Ascending aorta (tissue), 2 donors: ENCODE results near the gene NKD2. TPM values are rescaled to one million over a fixed set of nuclear protein-coding genes. Genes with fewer than 3 reads are reported as not detected.

Experiments
- DNase-seq, 2 donors: peaks; one replicate each; pipeline ENCODE4 v3.0.0-alpha.2; 2019; ENCODE audit warnings: low spot score in 2 of 2
- H3K27ac ChIP-seq, 2 donors: fragments of 200-600 bp; sonication (generic); one replicate each; pipeline ENCODE4 v1.5.1; 2016 to 2017; ENCODE audit warnings: mild to moderate bottlenecking in 1 of 2
- H3K27me3 ChIP-seq: fragments of 200-600 bp; sonication (generic); one replicate; pipeline ENCODE4 v1.5.1; 2017
- H3K36me3 ChIP-seq, 2 donors: fragments of 200-600 bp; sonication (generic); one replicate each; pipeline ENCODE4 v1.5.1; 2016
- H3K4me1 ChIP-seq, 2 donors: fragments of 200-600 bp; sonication (generic); one replicate each; pipeline ENCODE4 v1.5.1; 2016 to 2017; ENCODE audit warnings: mild to moderate bottlenecking in 1 of 2
- H3K4me3 ChIP-seq, 2 donors: fragments of 200-600 bp; sonication (generic); one replicate each; pipeline ENCODE4 v1.5.1; 2016 to 2017; ENCODE audit warnings: mild to moderate bottlenecking in 1 of 2
- H3K9me3 ChIP-seq, 2 donors: fragments of 200-600 bp; sonication (generic); one replicate each; pipeline ENCODE4 v1.5.1; 2016
- intact Hi-C: fragments of 100-400 bp; cut with DNase I; formaldehyde crosslinking; loops from one replicate; pipeline ENCODE4 v1.15.1; 2023
- total RNA-seq: library from RNA; depleted of rRNA; stranded (reverse); fragments of >200 nt; gene quantifications from one replicate; pipeline ENCODE4 v1.1.0, GENCODE V29; 2016
- TF ChIP-seq, protein P1 (sequence below), 3 experiments: fragments of 200-600 bp in 2 of 3; fragments of 450-650 bp in 1 of 3; sonication (generic) in 2 of 3; IDR thresholded peaks; one replicate each; pipeline ENCODE4 v1.5.1; 2016 to 2019; ENCODE audit warnings: antibody characterized with exemption in 3 of 3, mild to moderate bottlenecking in 1 of 3, moderate library complexity in 1 of 3

The NKD2 gene
- total RNA-seq, 1 donor from 2014 or later, result 6.5 TPM

DNA sequence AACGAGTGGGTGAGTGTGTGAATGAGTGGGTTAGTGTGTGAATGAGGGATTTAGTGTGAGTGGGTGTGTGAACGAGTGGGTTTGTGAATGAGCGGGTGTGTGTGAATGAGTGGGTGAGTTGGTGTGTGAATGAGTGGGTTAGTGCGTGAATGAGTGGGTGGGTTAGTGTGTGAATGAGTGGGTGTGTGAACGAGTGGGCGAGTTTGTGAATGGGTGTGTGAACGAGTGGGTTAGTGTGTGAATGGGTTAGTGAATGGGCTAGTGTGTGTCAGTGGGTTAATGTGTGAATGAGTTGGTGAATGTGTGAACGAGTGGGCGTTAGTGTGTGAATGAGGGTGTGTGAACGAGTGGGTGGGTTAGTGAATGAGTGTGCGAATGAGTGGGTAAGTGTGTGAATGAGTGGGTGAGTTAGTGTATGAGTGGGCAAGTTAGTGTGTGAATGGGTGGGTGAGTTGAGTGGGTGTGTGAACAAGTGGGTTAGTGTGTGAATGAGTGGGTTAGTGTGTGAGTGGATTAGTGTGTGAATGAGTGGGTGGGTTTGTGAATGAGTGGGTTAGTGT, 39.6 kb downstream of the NKD2 start:
- no peak for DNase-seq

DNA sequence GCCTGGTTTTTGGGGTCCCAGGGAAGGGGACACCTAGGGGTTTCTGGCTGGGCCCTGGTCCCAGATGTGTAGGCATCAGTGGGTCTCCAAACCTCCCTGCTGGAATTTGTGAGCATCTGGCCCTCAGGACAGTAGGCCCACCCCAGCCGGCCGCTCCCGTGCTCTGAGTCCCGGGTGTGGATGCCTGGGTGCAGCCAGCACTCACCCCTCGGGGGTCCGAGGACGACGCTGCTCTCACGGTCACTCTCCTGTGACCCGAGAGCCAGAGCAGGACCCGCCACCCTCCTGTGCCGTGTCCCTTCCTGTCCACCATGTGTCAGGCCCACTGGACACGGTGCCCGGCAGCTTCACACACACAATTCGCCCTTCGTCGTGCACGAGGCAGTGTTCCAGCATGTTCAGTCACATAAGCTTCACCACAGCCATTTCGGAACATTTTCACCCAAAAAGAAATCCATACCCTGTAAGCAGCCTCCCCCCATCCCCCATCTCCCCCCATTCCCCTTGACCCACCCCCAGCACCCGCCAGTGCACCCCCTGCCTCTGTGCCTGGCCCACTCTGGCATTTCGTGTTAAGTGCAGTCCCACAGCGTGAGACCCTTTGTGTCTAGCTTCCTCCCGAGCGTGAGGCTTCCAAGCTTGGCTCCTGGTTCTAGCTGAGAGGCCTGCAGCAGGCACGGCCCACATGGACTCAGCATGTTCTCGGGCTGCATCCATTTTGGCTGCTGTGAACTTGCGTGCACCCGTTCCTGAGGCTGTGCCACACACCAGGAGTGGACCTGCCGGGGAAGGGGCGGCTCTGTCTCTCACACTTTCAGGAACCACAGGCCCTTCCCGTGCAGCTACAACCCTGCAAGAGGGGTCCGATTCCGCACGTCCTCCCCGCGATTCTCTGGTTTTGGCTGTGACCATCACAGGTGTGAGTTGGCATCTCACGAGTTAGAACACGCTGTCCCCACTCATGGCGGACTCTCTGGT, 40.5 kb downstream of the NKD2 start:
- TF ChIP-seq, protein P1, sequence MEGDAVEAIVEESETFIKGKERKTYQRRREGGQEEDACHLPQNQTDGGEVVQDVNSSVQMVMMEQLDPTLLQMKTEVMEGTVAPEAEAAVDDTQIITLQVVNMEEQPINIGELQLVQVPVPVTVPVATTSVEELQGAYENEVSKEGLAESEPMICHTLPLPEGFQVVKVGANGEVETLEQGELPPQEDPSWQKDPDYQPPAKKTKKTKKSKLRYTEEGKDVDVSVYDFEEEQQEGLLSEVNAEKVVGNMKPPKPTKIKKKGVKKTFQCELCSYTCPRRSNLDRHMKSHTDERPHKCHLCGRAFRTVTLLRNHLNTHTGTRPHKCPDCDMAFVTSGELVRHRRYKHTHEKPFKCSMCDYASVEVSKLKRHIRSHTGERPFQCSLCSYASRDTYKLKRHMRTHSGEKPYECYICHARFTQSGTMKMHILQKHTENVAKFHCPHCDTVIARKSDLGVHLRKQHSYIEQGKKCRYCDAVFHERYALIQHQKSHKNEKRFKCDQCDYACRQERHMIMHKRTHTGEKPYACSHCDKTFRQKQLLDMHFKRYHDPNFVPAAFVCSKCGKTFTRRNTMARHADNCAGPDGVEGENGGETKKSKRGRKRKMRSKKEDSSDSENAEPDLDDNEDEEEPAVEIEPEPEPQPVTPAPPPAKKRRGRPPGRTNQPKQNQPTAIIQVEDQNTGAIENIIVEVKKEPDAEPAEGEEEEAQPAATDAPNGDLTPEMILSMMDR (IDR thresholded peaks at IDR 0.05), result no peak
- Histone ChIP-seq H3K9me3 (no peaks in the 10 kb centered on the region), H3K27ac (no peak overlapping the region), H3K36me3 (peaks cover 0 to 20% of the 10 kb centered on the region in 2 donors), H3K4me1 (no peaks in the 10 kb centered on the region), H3K27me3 (no peaks in the 10 kb centered on the region), H3K4me3 (no peak overlapping the region)
- intact Hi-C loops, result no loop called here
- DNase-seq, result no peak

More for the DNA sequence above, 39.6 kb downstream of the NKD2 start:
- Histone ChIP-seq H3K4me3 (no peak overlapping the region), H3K27me3 (no peaks in the 10 kb centered on the region), H3K9me3 (no peaks in the 10 kb centered on the region), H3K4me1 (no peaks in the 10 kb centered on the region), H3K36me3 (peaks cover 0 to 16% of the 10 kb centered on the region in 2 donors), H3K27ac (no peak overlapping the region)
- TF ChIP-seq, protein P1 (IDR thresholded peaks at IDR 0.05), result no peak
- intact Hi-C loops, result no loop called here

DNA sequence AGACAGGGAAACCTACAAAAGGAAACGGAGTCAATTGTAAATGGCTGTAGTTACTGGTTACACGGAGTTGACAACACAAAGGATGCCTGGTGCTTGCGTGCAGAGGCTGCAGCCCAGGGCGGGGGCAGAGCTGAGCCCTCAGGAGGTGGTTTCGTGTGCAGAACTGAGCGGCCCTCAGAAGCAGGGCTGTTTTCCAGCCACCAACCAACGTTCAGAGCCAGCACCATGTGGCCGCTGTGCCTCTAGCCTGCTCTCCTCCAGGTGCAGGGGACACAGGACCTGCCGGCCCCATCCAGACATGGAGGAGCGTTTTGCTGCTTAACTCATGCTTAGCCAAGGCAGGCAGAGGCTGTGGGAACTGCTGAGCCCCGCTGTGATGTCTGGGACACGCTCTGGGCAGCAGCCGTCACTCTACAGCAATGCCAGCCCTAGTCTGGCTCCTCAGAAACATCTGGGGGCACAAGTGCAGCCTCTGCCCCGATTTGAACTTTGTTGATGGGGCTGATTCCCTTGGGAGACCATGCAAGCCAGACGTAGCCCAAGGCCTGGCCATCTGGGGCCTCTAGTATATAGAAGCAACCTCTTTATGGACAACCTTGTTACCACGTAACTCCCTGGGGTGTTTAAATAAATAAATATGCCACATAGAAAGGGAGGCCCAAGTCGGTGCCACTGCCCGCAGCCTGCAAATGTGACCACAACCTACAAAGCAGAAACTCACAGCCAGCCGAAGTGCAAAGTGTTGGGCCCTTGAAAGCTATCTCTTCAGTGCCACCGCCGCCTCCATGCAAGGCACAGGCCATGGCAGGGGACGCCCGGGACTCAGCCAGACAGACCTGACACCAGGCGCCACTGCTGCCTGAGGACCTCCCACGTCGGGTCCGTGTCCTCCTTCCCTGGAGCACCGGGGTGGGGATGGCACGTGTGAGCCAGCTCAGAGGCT, 42.1 kb downstream of the NKD2 start:
- TF ChIP-seq, protein P1 (IDR thresholded peaks at IDR 0.05), result no peak
- Histone ChIP-seq H3K4me1 (no peaks in the 10 kb centered on the region), H3K27ac (no peak overlapping the region), H3K27me3 (no peaks in the 10 kb centered on the region), H3K4me3 (no peak overlapping the region), H3K36me3 (peaks cover 4 to 23% of the 10 kb centered on the region in 2 donors), H3K9me3 (no peaks in the 10 kb centered on the region)
- intact Hi-C loops, result no loop called here
- no peak for DNase-seq

DNA sequence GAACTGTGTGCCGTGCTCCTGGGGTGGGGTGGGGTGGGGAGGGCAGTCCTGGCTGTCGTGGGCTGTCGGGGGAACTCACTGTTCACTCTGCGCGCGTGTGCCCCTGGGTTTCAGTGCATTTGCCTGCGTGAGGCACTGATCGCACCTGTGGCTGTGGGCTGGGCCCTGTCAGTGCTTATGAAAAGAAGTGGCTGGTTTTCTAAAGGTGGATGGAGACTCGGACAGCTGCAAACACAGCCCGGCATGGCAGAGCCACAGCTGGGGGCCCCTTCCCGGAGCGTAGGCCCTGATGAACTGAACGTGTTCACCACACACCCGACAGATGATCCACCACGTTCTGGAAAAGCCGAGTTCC, 42.7 kb downstream of the NKD2 start:
- no peak for DNase-seq
- TF ChIP-seq, protein P1 (IDR thresholded peaks at IDR 0.05), result no peak
- intact Hi-C loops, result no loop called here
- no peak overlapping the region for H3K4me3 ChIP-seq
- no peaks in the 10 kb centered on the region for H3K4me1 ChIP-seq
- H3K27me3 ChIP-seq, result no peaks in the 10 kb centered on the region
- H3K27ac ChIP-seq, result no peak overlapping the region
- no peaks in the 10 kb centered on the region for H3K9me3 ChIP-seq
- H3K36me3 ChIP-seq, result peaks cover 10 to 24% of the 10 kb centered on the region in 2 donors

DNA sequence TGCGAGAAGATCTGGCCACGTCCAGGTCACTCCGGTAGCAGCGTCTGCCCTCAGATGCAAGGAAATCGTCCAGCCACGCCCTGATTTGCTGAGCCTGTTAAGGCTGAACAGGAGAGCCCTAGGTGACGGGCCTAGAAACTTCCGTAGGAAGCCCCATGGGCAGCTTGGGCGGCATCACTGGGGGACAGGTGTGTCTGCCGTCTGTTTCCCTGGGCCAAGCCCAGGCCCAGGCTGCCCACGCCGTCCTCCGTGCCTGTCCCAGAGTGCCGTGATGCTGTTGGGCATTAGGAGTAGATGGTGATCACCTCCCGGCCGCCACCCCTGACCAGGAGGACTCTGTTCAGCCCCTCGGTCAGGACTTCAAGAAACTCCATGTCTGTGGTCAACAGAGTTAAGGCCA, 43.5 kb downstream of the NKD2 start:
- TF ChIP-seq, protein P1 (IDR thresholded peaks at IDR 0.05), result no peak
- no peak for DNase-seq
- peaks cover 16 to 31% of the 10 kb centered on the region in 2 donors for H3K36me3 ChIP-seq
- no peak overlapping the region for H3K4me3 ChIP-seq
- H3K27ac ChIP-seq, result no peak overlapping the region
- H3K9me3 ChIP-seq, result no peaks in the 10 kb centered on the region
- H3K27me3 ChIP-seq, result no peaks in the 10 kb centered on the region
- intact Hi-C loops, result no loop called here
- no peaks in the 10 kb centered on the region for H3K4me1 ChIP-seq
